ENCODE results near the gene SLC4A9.

- TF ChIP-seq, protein P1, sequence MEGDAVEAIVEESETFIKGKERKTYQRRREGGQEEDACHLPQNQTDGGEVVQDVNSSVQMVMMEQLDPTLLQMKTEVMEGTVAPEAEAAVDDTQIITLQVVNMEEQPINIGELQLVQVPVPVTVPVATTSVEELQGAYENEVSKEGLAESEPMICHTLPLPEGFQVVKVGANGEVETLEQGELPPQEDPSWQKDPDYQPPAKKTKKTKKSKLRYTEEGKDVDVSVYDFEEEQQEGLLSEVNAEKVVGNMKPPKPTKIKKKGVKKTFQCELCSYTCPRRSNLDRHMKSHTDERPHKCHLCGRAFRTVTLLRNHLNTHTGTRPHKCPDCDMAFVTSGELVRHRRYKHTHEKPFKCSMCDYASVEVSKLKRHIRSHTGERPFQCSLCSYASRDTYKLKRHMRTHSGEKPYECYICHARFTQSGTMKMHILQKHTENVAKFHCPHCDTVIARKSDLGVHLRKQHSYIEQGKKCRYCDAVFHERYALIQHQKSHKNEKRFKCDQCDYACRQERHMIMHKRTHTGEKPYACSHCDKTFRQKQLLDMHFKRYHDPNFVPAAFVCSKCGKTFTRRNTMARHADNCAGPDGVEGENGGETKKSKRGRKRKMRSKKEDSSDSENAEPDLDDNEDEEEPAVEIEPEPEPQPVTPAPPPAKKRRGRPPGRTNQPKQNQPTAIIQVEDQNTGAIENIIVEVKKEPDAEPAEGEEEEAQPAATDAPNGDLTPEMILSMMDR (IDR thresholded peaks at IDR 0.05; ENCODE audit: low read depth, low read length, poor library complexity, severe bottlenecking), result no peak
- TF ChIP-seq EZH2phosphoT487 (IDR thresholded peaks at IDR 0.05; ENCODE audit: borderline replicate concordance, low read length), result no peak
Observed at GRCh38 chr5:140340605-140341121, 19.3 kb upstream of the SLC4A9 start.
